SU-DHL-6 (cell line): Measurements from ENCODE around the gene GDF2.

Experiments
- H2AFZ ChIP-seq: fragments of 200-600 bp; sonication (generic); 2 replicates; pipeline ENCODE4 v1.6.1; 2014; ENCODE audit warnings: low read depth, mild to moderate bottlenecking, moderate library complexity, mixed read lengths, antibody characterized with exemption, low read length; ENCODE audit not compliant: severe bottlenecking
- H3F3A ChIP-seq: fragments of 200-600 bp; shearing (Covaris generic); 2 replicates; pipeline ENCODE4 v1.6.0; 2016; ENCODE audit warnings: antibody characterized with exemption, mild to moderate bottlenecking; ENCODE audit not compliant: insufficient read depth
- H3K27ac ChIP-seq: fragments of 200-600 bp; sonication (generic); 2 replicates; pipeline ENCODE4 v1.5.1; 2016; ENCODE audit warnings: low read depth, mild to moderate bottlenecking, low read length, moderate library complexity, mixed read lengths
- H3K27me3 ChIP-seq: fragments of 200-600 bp; sonication (generic), shearing (Covaris generic); 2 replicates; pipeline ENCODE4 v1.6.0; 2014; ENCODE audit warnings: mild to moderate bottlenecking, low read length
- H3K36me3 ChIP-seq: fragments of 200-600 bp; sonication (generic); 2 replicates; pipeline ENCODE4 v1.6.1; 2014; ENCODE audit warnings: mild to moderate bottlenecking, low read length, mixed read lengths
- H3K4me2 ChIP-seq: fragments of 300-600, 200-600 bp; shearing (Covaris generic), sonication (generic); 2 replicates; pipeline ENCODE4 v1.6.0; 2014; ENCODE audit warnings: low read length, low read depth, mild to moderate bottlenecking; ENCODE audit not compliant: poor library complexity, severe bottlenecking
- H3K4me3 ChIP-seq: fragments of 200-600 bp; sonication (generic); 2 replicates; pipeline ENCODE4 v1.5.1; 2014; ENCODE audit warnings: antibody characterized with exemption, low read length, mild to moderate bottlenecking, mixed read lengths; ENCODE audit not compliant: insufficient read depth, poor library complexity, severe bottlenecking
- H3K79me2 ChIP-seq: fragments of 200-600 bp; sonication (generic); 2 replicates; pipeline ENCODE4 v1.6.1; 2014; ENCODE audit warnings: mild to moderate bottlenecking, low read length, moderate library complexity; ENCODE audit not compliant: insufficient read depth
- H3K9ac ChIP-seq: fragments of 200-600 bp; sonication (generic); 2 replicates; pipeline ENCODE4 v1.7.0; 2014; ENCODE audit warnings: mild to moderate bottlenecking, low read length
- H3K9me2 ChIP-seq: fragments of 200-600 bp; sonication (generic); replicated peaks from 2 replicates; pipeline ENCODE4 v1.6.1; 2014; ENCODE audit warnings: low read length; ENCODE audit not compliant: insufficient read depth
- H3K9me3 ChIP-seq: fragments of 200-600 bp; sonication (generic); 2 replicates; pipeline ENCODE4 v1.6.1; 2014; ENCODE audit warnings: low read length, mixed read lengths; ENCODE audit not compliant: insufficient read depth
- H4K20me1 ChIP-seq: fragments of 200-600 bp; sonication (generic); 2 replicates; pipeline ENCODE4 v1.6.1; 2014; ENCODE audit warnings: low read depth, mild to moderate bottlenecking, antibody characterized with exemption, low read length, moderate library complexity, mixed read lengths
- EZH2phosphoT487 ChIP-seq: fragments of 200-600 bp; sonication (generic), shearing (Covaris generic); conservative IDR thresholded peaks from 2 replicates; pipeline ENCODE4 v1.6.1; 2018; ENCODE audit warnings: mild to moderate bottlenecking, antibody characterized with exemption, low read length, moderate library complexity, mixed read lengths
- TF ChIP-seq, protein P1 (sequence below): fragments of 200-600 bp; sonication (generic); IDR thresholded peaks from one replicate; pipeline ENCODE4 v1.5.1; 2017; ENCODE audit warnings: antibody characterized with exemption, mild to moderate bottlenecking, low read length, moderate library complexity; ENCODE audit not compliant: insufficient read depth, poor library complexity, severe bottlenecking

Gene GDF2

DNA sequence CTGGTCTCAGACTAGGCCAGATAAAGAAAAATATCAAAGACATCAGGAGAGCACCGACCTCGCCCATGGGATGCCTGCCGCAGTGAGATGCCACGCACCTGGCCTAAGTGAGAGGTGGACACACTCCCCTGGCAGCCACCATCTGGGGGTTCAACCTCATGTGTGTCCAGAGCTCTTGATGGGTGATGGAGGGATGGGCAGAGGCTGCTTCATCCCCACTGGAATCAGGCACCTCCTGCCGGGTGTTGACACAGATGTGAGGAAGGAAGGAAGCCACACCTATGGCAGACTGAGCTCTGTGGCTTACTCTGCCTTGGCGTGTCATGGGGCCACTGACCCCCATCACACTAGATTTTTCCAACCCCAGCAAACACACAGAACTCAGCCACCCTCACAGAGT, 50.5 kb downstream of the GDF2 start:
- H3F3A ChIP-seq, result no peaks in the 10 kb centered on the region
- no peak for TF ChIP-seq EZH2phosphoT487
- TF ChIP-seq, protein P1, sequence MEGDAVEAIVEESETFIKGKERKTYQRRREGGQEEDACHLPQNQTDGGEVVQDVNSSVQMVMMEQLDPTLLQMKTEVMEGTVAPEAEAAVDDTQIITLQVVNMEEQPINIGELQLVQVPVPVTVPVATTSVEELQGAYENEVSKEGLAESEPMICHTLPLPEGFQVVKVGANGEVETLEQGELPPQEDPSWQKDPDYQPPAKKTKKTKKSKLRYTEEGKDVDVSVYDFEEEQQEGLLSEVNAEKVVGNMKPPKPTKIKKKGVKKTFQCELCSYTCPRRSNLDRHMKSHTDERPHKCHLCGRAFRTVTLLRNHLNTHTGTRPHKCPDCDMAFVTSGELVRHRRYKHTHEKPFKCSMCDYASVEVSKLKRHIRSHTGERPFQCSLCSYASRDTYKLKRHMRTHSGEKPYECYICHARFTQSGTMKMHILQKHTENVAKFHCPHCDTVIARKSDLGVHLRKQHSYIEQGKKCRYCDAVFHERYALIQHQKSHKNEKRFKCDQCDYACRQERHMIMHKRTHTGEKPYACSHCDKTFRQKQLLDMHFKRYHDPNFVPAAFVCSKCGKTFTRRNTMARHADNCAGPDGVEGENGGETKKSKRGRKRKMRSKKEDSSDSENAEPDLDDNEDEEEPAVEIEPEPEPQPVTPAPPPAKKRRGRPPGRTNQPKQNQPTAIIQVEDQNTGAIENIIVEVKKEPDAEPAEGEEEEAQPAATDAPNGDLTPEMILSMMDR, result no peak
- H3K27ac ChIP-seq, result no peak overlapping the region
- H3K27me3 ChIP-seq, result no peaks in the 10 kb centered on the region
- H3K4me2 ChIP-seq, result no peak overlapping the region
- no peaks in the 10 kb centered on the region for H3K9me3 ChIP-seq
- H3K4me3 ChIP-seq, result no peak overlapping the region
- no peaks in the 10 kb centered on the region for H3K79me2 ChIP-seq
- no peaks in the 10 kb centered on the region for H3K9me2 ChIP-seq
- H4K20me1 ChIP-seq, result no peaks in the 10 kb centered on the region
- H3K9ac ChIP-seq, result no peak overlapping the region
- no peak overlapping the region for H2AFZ ChIP-seq
- H3K36me3 ChIP-seq, result no peaks in the 10 kb centered on the region

DNA sequence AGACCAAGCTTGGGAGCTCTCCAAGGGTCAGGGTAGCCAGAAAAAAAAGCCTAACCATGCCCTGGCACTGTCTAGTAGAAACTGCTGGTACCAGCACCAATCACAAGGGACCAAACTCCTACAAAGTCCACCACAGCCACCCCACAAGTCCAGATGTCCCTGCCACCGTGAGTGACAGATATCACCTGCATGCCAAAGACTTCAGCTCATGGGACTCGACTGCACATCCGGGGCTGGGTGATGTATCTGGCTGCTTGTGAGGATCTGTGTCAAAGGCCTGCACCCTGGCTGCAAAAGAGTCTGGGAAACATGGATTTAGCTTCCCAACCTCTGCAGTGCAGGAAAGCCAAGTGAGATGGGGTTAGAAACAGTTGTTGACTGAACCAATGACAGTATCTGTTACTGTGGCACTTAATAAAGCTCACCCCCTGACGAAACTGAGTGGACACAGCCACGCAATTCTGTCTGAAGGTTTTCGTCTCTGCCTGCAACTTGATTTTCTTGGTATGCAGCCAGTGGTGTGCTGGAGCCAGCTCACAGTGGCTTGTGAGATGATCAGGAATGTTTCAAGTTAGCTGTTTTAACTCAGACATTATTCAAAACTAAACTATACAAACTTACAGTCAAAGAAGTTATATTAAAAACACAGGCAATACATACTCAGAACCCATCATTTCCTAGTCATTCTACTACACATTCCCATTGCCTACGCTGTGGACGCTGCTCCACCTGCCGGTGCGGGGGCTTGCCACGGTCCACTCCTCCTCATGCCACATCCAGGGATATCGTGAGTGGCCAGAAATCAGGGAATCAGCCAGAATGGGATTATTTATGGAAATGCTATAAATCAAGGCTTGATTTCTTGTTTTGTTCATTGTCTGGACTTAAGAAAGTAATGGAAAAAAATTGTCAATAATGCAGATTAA, 52.6 kb downstream of the GDF2 start:
- Histone ChIP-seq H3K4me2 (no peak overlapping the region), H3K79me2 (no peaks in the 10 kb centered on the region), H3K27me3 (no peaks in the 10 kb centered on the region), H3F3A (no peaks in the 10 kb centered on the region), H3K9me3 (no peaks in the 10 kb centered on the region), H2AFZ (no peak overlapping the region), H3K9ac (no peak overlapping the region), H3K27ac (no peak overlapping the region), H3K4me3 (no peak overlapping the region), H3K9me2 (no peaks in the 10 kb centered on the region), H3K36me3 (no peaks in the 10 kb centered on the region), H4K20me1 (no peaks in the 10 kb centered on the region)
- TF ChIP-seq EZH2phosphoT487, result no peak

DNA sequence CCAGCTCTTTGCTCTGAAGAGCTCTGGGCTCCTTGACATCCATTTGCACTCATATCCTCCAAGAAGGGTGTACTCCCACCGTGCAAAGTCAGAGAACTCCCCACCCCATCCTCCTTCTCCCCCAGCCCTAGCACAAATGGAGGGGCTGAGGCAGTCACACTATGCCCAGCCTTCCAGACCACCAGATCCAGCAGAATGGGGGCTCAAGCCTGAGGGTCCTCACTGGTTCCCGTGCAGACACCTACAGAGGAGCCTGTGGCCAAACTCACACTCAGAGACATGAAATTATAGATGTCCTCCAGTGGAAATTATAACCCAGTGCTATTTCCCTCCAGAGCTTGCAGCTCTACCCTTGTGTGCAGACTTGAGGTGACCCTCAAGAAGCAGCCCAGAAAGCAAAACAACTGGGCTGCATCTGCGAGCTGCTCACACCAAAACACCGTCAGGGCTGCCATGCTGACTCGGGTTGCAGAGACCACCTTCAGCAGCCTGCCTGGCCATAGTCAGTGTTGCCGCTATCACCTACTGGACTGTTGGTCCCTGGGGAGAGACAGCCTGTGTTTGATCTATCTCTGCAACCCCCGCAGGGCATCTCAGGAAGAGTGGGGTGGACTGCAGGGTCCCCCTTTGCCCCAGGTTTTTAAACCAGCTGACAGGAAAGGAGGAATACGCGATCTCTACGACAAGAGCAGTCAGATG, 54.4 kb downstream of the GDF2 start:
- no peaks in the 10 kb centered on the region for H3K36me3 ChIP-seq
- H2AFZ ChIP-seq, result no peak overlapping the region
- H4K20me1 ChIP-seq, result no peaks in the 10 kb centered on the region
- TF ChIP-seq, protein P1, result no peak
- TF ChIP-seq EZH2phosphoT487, result no peak
- no peaks in the 10 kb centered on the region for H3F3A ChIP-seq
- no peaks in the 10 kb centered on the region for H3K9me2 ChIP-seq
- H3K9me3 ChIP-seq, result no peaks in the 10 kb centered on the region
- H3K79me2 ChIP-seq, result no peaks in the 10 kb centered on the region
- H3K27me3 ChIP-seq, result no peaks in the 10 kb centered on the region
- H3K27ac ChIP-seq, result no peak overlapping the region
- H3K4me2 ChIP-seq, result no peak overlapping the region
- no peak overlapping the region for H3K9ac ChIP-seq
- no peak overlapping the region for H3K4me3 ChIP-seq
